ENCODE results near the gene ACOX3. TPM values are rescaled to one million over a fixed set of nuclear protein-coding genes. Genes with fewer than 3 reads are reported as not detected.

The ACOX3 gene
- total RNA-seq, 6 experiments from 2014 or later = 18.6 to 23.2 (median 19.9) TPM

DNA sequence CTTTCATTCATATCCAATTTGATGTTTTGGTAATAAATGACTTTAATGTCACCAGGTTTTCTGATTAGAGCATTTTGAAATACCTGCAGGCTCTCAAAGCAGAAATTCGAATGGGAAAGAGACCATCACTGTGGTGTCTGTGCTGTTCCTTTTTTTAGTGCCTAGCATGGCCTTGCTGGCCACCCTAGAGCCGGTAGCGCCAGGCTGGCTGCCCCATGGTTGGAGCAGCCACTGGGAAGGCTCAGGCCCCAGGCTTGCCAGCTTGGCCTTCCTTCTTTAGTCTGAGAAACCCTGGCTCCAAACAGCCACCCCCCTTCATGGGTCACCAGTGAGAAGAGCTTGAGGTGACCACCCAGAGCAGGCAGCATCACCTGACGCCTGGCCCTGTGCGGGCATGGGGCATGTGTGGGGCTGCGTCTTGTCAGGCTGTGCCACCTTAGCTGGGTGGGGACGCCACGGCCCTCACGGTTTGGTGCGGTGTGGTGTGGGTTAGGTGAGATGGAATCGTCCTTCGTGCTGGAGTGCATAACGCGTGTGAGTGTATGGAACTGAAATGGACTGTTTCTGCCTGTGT, 30.0 kb upstream of the ACOX3 start:
- TF ChIP-seq, protein P1, sequence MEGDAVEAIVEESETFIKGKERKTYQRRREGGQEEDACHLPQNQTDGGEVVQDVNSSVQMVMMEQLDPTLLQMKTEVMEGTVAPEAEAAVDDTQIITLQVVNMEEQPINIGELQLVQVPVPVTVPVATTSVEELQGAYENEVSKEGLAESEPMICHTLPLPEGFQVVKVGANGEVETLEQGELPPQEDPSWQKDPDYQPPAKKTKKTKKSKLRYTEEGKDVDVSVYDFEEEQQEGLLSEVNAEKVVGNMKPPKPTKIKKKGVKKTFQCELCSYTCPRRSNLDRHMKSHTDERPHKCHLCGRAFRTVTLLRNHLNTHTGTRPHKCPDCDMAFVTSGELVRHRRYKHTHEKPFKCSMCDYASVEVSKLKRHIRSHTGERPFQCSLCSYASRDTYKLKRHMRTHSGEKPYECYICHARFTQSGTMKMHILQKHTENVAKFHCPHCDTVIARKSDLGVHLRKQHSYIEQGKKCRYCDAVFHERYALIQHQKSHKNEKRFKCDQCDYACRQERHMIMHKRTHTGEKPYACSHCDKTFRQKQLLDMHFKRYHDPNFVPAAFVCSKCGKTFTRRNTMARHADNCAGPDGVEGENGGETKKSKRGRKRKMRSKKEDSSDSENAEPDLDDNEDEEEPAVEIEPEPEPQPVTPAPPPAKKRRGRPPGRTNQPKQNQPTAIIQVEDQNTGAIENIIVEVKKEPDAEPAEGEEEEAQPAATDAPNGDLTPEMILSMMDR (IDR thresholded peaks at IDR 0.05) = no peak
- Mint-ChIP-seq H3K36me3 (ENCODE audit: low read depth) (peaks cover 8% of the 10 kb centered on the region), H3K27ac (no peak overlapping the region), H3K27me3 (ENCODE audit: insufficient read depth) (no peaks in the 10 kb centered on the region; the same call in 1 of the 2 replicates), H3K9me3 (no peaks in the 10 kb centered on the region), H3K4me3 (no peak overlapping the region), H3K4me1 (ENCODE audit: low read depth) (peaks cover 22% of the 10 kb centered on the region)
- no peak for DNase-seq

DNA sequence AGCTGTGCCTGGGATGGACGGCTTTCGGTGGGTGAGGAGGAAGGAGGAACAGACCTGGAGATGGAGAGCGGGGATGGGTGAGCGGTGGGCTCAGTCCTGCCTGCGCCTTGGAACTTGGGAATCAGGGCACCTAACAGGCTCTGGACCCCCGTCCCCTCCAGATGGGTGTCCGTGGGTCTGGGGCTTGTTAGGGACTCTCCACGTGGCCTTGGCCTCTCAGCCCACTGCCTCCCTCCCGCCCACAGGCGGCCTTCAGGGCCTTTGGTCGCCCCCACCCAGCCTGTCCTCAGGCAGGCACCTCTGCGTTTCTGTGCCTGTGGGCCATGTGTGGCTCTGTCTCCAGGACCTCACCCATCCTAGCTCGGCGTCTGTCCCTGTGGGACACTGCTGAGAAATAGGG, 29.0 kb upstream of the ACOX3 start:
- Mint-ChIP-seq H3K27me3 (ENCODE audit: insufficient read depth) (no peaks in the 10 kb centered on the region; the same call in 1 of the 2 replicates), H3K4me3 (no peak overlapping the region), H3K27ac (no peak overlapping the region), H3K36me3 (ENCODE audit: low read depth) (peaks cover 10% of the 10 kb centered on the region; the same call in 1 of the 2 replicates), H3K4me1 (ENCODE audit: low read depth) (peaks cover 22% of the 10 kb centered on the region), H3K9me3 (no peaks in the 10 kb centered on the region)
- no peak for DNase-seq
- TF ChIP-seq, protein P1 (IDR thresholded peaks at IDR 0.05) = no peak

DNA sequence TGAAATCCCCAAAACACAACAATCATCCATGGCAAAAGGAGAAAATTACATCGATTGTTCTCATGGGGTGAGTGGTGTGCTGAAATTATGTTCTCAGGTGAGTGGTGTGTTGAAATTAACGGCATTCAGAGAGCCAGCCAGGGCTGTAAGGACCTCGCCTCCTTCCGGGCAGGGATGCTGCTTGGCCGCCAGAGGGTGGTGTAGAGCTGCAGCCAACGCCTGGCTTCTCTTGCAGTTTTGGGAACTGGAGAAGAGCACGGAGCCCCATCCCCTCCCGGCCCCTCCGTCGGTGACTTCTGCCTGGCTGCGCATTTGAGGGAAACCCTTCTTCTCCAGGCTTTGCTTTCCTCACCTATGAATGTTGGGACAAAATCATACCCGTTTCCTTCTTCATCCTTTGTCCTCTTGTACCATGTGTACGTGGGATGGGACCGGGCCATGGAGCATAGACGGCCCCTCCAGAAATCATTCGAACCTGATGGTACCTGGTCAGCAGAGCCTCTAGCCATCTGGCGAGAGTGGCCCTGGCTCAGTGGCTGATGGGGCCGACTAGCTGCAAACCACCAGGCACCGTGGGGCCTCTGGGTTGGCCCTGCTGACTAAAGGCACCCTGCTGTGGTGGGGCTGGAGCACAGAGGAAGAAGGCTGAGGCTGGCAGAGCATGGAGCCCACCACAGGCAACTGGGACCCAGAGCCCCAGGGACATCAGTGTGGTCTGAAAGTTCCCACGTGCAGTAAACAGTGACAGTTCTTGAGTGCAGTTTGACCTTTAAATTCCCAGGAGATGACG, 28.4 kb upstream of the ACOX3 start:
- H3K36me3 Mint-ChIP-seq (ENCODE audit: low read depth) = peaks cover 10% of the 10 kb centered on the region; the same call in 1 of the 2 replicates
- peak; percentile 39 for DNase-seq
- TF ChIP-seq, protein P1 (IDR thresholded peaks at IDR 0.05) = peak; percentile 95
- no peak overlapping the region for H3K27ac Mint-ChIP-seq
- H3K4me1 Mint-ChIP-seq (ENCODE audit: low read depth) = peaks cover 22% of the 10 kb centered on the region
- H3K9me3 Mint-ChIP-seq = no peaks in the 10 kb centered on the region
- no peaks in the 10 kb centered on the region; the same call in 1 of the 2 replicates for H3K27me3 Mint-ChIP-seq (ENCODE audit: insufficient read depth)
- no peak overlapping the region for H3K4me3 Mint-ChIP-seq

DNA sequence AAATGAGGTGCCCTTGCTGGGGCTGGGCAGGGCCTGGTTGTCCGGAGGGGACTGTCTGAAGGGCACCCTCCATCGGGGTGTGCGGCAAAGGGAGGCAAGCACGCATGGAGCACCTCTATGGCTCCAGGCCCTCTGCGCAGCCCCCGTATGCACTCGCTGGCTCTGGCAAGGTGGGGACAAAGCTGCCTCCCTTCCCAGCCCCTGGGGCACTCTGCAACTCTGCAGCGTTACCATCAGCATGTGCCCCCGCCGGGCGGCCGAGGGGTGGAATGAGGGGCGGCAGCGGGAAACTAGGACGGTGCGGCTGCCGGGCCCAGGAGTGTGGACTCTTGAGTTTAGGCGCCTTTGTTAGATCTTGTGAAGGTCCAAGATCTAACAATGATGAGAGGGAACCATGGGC, 26.5 kb upstream of the ACOX3 start:
- Mint-ChIP-seq H3K4me3 (no peak overlapping the region), H3K9me3 (no peaks in the 10 kb centered on the region), H3K4me1 (ENCODE audit: low read depth) (peaks cover 5% of the 10 kb centered on the region), H3K27me3 (ENCODE audit: insufficient read depth) (no peaks in the 10 kb centered on the region; the same call in none of the 2 replicates), H3K27ac (no peak overlapping the region), H3K36me3 (ENCODE audit: low read depth) (peaks cover 10% of the 10 kb centered on the region; the same call in 1 of the 2 replicates)
- DNase-seq = no peak
- TF ChIP-seq, protein P1 (IDR thresholded peaks at IDR 0.05) = no peak

DNA sequence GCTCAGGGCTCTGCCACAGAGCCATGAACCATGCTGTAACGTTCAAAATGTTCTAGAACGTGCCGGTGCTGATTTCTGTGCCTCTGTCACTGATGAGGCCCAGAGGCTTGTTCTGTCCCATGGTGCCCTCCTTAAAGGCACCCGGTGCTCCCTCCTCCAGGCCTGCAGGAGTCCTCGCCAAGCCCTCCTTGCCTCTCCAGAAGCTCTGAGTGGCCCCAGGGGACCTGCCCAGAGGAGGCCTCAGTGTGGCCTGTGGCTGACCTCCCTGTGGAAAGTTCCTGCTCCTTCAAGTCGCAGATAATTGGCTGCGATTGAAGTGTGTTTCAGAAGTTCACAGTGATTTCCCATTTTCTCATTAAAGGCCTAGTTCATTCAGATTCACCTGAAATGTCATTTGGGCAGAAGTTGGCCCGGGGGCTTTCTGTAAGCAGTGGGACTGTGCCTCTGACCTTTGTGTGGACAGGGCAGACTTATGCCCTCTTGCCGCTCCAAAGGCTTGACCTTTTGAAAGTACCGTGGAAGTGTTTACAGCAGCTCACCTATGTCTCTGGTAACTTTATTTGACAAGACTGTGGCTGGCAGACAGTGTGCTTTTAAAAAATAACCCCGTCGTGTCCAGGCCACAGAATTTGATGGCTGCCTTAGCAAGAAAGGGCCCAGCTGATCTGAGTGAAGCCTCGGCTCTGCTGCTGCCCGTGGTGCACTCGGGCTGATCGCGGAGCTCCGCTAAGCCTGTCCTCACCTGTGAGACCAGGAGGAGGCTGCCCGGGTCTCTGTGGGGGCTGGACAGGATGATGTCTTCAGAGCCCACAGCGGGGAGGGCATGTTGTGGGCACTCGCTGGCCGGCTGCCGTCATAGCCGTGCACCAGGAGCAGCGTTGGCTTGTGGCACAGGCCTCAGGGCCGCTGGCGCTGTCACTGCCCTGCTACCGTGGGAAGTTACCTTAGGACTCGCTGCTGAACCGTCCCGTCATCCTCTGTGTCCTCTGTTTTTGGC, 25.4 kb upstream of the ACOX3 start:
- H3K4me1 Mint-ChIP-seq (ENCODE audit: low read depth) = no peaks in the 10 kb centered on the region
- H3K36me3 Mint-ChIP-seq (ENCODE audit: low read depth) = peaks cover 10% of the 10 kb centered on the region; the same call in 1 of the 2 replicates
- H3K9me3 Mint-ChIP-seq = no peaks in the 10 kb centered on the region
- TF ChIP-seq, protein P1 (IDR thresholded peaks at IDR 0.05) = no peak
- no peak overlapping the region for H3K4me3 Mint-ChIP-seq
- DNase-seq = no peak
- H3K27me3 Mint-ChIP-seq (ENCODE audit: insufficient read depth) = no peaks in the 10 kb centered on the region; the same call in none of the 2 replicates
- no peak overlapping the region for H3K27ac Mint-ChIP-seq

Measured in HFFc6 (cell line).